SK-N-SH (cell line): ENCODE results near the gene GATB.

Experiments
- POLR2AphosphoS5 ChIP-seq: IDR thresholded peaks from 2 replicates; pipeline ENCODE4 v1.6.1; 2012; ENCODE audit warnings: low read depth, low read length
- RCOR1 ChIP-seq: fragments of 150-350 bp; IDR thresholded peaks from 2 replicates; pipeline ENCODE4 v1.6.1; 2017; ENCODE audit warnings: antibody characterized with exemption, low read length
- TF ChIP-seq, protein P1 (sequence below): fragments of 200-600 bp; sonication (generic); IDR thresholded peaks from 2 replicates; pipeline ENCODE4 v1.6.1; 2017; ENCODE audit warnings: antibody characterized with exemption, mild to moderate bottlenecking, moderate library complexity
- TF ChIP-seq, protein P2 (sequence below): IDR thresholded peaks from 2 replicates; pipeline ENCODE4 v1.4.0; 2012; ENCODE audit warnings: low read depth

DNA sequence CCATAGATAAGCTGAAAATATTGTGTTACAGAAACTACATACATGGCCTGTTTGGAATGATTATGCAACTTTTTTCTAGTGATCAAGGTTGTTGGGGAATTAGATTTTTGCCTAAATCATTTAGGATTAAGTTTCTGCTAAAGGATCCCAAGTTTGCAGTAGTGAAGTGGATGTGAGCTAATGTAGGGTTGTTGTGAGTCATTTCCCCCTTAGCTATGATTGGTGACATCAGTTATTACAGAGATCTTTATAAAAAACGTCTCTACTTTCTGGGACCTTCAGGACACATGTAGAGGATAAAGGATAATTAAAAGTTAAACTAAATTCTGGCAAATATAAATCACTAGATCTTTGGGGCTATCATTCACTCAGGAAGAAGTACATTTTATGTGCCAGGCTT, 133.3 kb downstream of the GATB start:
- TF ChIP-seq, protein P1, sequence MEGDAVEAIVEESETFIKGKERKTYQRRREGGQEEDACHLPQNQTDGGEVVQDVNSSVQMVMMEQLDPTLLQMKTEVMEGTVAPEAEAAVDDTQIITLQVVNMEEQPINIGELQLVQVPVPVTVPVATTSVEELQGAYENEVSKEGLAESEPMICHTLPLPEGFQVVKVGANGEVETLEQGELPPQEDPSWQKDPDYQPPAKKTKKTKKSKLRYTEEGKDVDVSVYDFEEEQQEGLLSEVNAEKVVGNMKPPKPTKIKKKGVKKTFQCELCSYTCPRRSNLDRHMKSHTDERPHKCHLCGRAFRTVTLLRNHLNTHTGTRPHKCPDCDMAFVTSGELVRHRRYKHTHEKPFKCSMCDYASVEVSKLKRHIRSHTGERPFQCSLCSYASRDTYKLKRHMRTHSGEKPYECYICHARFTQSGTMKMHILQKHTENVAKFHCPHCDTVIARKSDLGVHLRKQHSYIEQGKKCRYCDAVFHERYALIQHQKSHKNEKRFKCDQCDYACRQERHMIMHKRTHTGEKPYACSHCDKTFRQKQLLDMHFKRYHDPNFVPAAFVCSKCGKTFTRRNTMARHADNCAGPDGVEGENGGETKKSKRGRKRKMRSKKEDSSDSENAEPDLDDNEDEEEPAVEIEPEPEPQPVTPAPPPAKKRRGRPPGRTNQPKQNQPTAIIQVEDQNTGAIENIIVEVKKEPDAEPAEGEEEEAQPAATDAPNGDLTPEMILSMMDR, result no peak
- TF ChIP-seq RCOR1 (no peak), POLR2AphosphoS5 (no peak)
- TF ChIP-seq, protein P2, sequence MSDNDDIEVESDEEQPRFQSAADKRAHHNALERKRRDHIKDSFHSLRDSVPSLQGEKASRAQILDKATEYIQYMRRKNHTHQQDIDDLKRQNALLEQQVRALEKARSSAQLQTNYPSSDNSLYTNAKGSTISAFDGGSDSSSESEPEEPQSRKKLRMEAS, result no peak
